NCI-H748 (cell line): ENCODE measurements around the gene BRAP.
"Not testable (repeated sequence)": the region's sequence is repeated elsewhere in the genome, so short reads cannot be mapped to it uniquely, and the experiment has no call there.

ENCODE experiments used
- DNase-seq: peaks from one replicate; lab custom pipeline; 2025; ENCODE audit not compliant: unreplicated experiment; lab: John Stamatoyannopoulos, UW

The BRAP gene

GRCh38 chr12:111616177-111616623 lies 69.6 kb downstream of the BRAP start:
- no peak for DNase-seq

- no peak for DNase-seq
Observed at GRCh38 chr12:111607239-111607638, 78.5 kb downstream of the BRAP start.

- DNase-seq = no peak
Observed at GRCh38 chr12:111606767-111607230, 79.0 kb downstream of the BRAP start.

- no peak for DNase-seq
Observed at GRCh38 chr12:111605911-111606766, 79.6 kb downstream of the BRAP start.

GRCh38 chr12:111602857-111603256 lies 82.9 kb downstream of the BRAP start:
- DNase-seq = not testable (repeated sequence)

GRCh38 chr12:111602348-111602747 lies 83.4 kb downstream of the BRAP start:
- DNase-seq = no peak

GRCh38 chr12:111600986-111601385 lies 84.8 kb downstream of the BRAP start:
- DNase-seq = not testable (repeated sequence)

GRCh38 chr12:111600205-111600642 lies 85.5 kb downstream of the BRAP start:
- DNase-seq = no peak

- DNase-seq = peak; percentile 96
Observed at GRCh38 chr12:111599453-111600204, 86.1 kb downstream of the BRAP start.

- DNase-seq = peak; percentile 89
Observed at GRCh38 chr12:111598637-111599452, 86.9 kb downstream of the BRAP start, which contains the start of gene ATXN2. Gene ATXN2 (minus strand): TSS chr12:111599315. CDS start chr12:111599034, 281 bp downstream.

- peak; percentile 49 for DNase-seq
Observed at GRCh38 chr12:111597831-111598636, 87.7 kb downstream of the BRAP start.

GRCh38 chr12:111596985-111597830 lies 88.5 kb downstream of the BRAP start:
- peak; percentile 49 for DNase-seq

- DNase-seq = not testable (repeated sequence)
Observed at GRCh38 chr12:111595341-111595835, 90.4 kb downstream of the BRAP start.
